Stimulated activated CD4-positive, alpha-beta T cell treated with anti-CD3 and anti-CD28 coated beads, TNF-alpha, amount 100 ng/mL, for 24 hours (primary cell): ENCODE results near the gene AKR1B1.
"Not testable (repeated sequence)": the region's sequence is repeated elsewhere in the genome, so short reads cannot be mapped to it uniquely, and the experiment has no call there.

ENCODE experiments used
- DNase-seq, 3 experiments: peaks; one replicate each; pipeline ENCODE4 v3.0.0-alpha.2; 2020; ENCODE audit warnings: low read depth in 3 of 3

AKR1B1 gene

GRCh38 chr7:134458806-134459698, at the start of gene AKR1B1:
Gene AKR1B1, minus strand, starts transcription at chr7:134459100. Its CDS starts 38 bp downstream, at chr7:134459062.
- peak; percentile 72 to 87 (median 75) for DNase-seq

GRCh38 chr7:134505856-134506255, 47.0 kb upstream of the AKR1B1 start:
- DNase-seq = no peak

- DNase-seq = no peak
These were observed 45.8 kb upstream of the AKR1B1 start for GRCh38 chr7:134504660-134505164.

DNA sequence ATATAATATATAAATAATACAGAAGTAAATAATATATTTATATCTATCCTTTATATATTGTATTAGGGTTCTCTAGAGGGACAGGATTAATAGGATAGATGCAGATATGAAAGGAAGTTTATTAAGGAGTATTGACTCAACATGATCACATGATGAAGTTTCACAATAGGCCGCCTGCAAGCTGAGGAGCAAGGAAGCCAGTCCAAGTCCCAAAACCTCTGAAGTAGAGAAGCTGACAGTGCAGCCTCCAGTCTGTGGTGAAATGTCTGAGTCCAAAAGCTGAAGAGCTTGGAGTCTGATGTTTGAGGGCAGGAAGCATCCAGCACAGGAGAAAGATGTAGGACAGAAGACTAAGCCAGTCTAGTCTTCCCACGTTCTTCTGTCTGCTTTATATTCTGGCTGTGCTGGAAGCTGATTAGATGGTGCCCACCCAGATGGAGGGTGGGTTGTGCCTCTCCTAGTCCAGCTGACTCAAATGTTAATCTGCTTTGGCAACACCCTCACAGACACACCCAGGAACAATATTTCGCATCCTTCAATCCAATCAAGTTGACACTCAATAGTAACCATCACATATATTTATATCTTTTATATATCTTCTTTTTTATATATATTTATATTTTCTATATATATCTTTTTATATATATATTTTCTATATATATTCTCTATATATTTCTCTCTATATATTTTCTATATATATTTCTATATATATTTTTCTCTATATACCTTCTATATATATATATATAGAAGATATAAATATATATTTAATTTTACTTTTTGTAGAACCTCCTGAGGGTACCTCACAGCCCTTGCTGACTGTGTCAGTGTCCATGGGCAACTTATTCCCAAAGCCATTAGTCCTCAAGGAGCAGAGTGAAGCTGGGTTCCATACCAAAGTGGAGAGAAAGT, 43.8 kb upstream of the AKR1B1 start:
- no peak for DNase-seq

DNA sequence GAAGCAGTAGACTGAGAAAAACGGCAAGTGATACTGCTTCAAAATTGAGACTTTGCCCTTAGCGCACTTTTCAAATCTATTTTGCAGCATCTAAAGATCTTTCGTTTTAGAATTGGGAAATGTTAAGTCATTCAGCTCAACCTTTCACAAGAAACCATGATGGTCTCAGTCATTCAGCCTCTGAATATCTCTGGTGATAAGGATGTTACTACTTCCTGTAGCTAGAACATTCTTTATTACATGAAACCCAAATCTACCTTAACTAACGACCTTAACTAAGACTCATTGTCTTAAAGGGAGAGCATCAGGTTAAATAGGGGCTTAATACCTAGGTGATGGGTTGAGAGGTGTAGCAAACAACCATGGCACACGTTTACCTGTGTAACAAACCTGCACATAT, 42.1 kb upstream of the AKR1B1 start:
- DNase-seq = no peak

DNA sequence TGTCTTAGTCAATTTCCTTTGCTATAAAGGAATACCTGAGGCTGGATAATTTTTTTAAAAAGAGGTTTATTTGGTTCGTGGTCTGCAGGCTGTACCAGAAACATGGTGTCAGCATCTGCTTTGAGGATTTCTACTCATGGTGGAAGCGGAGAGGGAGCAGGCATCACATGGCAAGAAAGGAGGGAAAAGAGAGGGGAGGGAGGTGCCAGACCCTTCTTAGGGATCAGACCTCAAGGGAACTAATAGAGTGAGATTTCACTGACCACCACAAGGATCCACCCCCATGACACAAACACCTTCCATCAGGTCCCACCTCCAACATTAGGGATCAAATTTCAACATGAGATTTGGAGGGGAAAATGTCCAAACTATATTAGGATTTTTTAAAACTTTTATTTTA, 41.5 kb upstream of the AKR1B1 start:
- no peak for DNase-seq

DNA sequence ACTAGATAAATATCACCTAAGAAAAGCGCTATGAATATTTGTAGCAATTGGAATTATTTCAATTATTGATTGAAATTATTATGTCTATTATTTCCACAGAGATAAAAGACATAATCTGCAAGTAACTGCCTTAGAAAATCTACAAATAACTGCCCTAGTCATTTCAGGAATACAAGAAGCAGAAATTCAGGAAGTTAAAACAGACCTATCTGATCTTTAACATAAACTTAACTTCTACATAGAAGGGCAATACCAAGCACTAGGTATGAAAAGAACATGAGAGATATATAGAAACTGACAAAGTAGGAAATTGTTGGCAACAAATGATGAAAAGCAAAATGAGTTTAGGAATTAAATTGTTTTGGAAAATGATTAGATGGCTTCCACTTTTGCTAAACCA, 36.6 kb upstream of the AKR1B1 start:
- DNase-seq = no peak

GRCh38 chr7:134493091-134493490, 34.2 kb upstream of the AKR1B1 start:
- DNase-seq = no peak

GRCh38 chr7:134487721-134488120, 28.8 kb upstream of the AKR1B1 start:
- DNase-seq = not testable (repeated sequence)

DNA sequence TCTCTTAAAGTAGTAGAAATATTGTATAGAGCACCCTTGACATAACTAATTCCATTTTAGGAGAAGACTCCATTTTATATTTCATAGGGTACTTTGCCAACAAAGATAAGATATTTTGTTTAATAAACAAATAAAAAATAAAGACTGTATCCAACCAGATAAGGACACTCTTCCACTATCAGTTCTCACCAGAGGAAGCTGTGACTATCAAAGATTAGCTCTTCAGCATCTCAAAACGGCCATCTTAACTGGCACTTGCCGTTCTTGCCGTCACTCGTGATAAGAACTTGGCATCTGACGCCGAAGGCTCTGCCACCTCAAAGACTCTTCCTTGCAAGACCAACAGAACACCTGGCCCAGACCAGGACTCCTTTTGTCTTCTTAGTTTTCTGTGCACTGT, 26.3 kb upstream of the AKR1B1 start:
- no peak for DNase-seq

DNA sequence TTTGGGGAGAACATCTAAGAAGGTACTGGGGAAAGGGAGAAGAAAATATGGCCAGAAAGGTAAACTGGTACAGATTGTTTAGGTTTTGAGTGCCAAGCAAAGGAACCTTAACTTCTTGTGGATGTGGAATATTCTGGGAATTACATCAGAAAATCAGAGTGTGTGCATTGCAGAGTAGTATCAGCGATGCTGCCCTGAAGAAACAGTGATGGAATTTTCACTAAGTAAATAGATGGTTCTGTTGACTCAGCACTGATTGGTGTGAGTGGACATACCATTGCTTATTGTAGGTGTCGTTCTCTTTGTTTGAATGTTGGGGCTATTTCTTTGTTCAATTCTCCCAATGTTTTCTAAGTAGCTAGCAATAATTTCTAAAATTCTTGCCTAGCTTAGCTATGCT, 24.4 kb upstream of the AKR1B1 start:
- DNase-seq = no peak

DNA sequence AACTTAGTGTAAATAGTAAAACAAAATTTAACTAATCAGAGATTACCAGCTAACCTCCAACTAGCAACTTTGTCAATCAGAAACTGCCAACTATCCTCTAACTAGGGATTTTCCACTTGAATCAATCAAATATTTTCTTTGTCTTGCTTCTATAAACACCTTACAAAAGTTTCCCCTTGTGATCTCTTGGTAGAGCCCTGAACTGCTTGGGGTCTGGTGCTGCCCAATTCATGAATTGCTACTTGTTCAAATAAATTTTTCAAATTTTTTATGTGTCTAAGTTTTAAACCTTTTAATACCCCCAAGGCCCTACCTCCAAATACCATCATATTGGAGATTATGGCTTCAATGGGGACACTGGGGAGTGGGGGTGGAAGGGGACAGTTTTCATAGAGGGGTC, 24.0 kb upstream of the AKR1B1 start:
- DNase-seq = no peak

DNA sequence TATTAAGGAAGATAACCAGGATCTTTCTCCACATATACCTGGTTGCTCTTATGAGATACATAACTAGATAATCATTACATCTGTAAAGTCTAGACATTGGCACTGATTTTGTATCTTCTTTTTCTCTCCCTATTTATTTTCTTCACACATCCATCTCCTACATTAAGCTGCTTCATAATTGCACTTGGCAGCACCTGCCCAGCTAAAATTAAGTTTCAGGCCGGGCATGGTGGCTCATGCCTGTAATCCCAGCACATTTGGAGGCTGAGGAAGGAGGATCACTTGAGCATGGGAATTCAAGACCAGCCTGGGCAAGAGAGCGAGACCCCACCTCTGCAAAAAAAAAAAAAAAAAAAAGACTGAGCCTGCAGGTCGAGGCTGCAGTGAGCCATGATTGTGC, 22.3 kb upstream of the AKR1B1 start:
- no peak for DNase-seq

- no peak for DNase-seq
These were observed 21.8 kb upstream of the AKR1B1 start for GRCh38 chr7:134480730-134481129.

GRCh38 chr7:134480202-134480601, 21.3 kb upstream of the AKR1B1 start:
- no peak for DNase-seq

DNA sequence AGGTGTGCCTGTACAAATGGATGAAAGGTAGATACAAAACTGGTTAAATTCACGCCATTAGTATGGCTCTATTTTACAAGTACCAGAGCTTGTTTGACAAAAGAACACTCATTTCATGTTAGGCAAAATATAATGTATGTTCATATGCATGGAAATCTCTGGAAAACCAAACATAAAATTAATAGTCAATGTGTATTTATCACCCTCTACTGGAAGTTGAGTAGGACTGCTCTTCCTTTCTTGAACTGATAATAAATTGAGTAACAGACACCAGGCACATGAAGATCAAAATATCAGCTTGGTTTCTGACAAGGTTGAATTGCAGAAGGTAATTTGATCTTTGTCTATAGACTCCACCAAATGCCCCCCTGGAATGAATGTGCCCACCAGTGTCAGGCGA, 19.8 kb upstream of the AKR1B1 start:
- no peak for DNase-seq

DNA sequence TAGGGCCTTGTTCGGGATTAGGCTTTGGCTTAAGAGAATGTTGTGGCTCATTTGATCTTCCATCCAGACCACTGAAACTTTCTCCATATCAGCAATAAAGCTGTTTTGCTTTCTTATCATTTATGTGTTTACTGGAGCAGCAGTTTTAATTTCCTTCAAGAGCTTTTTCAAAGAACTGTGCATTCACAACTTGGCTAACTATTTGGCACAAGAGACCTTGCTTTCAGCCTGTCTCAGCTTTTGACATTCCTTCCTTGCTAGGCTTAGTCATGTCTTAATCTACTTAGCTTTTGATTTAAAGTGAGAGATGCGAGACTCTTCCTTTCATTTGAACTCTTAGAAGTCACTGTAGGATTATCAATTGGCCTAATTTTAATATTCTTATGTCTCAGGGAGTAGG, 19.1 kb upstream of the AKR1B1 start:
- DNase-seq = no peak

DNA sequence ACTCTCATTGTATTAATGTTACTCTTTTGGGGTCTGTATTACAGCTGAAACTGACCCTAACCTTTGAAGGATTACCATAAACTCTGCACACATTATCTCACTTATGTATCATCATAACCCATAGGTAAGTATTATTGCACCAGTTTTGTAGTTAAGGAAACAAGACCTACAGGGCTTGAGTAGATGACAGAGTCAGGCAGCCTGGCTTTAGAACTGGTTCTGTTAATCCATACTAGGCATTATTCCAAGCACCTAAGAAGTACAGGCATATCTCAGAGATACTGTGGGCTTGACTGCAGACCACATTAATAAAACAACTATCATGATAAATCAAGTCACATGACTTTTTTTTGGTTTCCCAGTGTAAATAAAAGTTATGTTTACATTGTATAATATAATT, 17.1 kb upstream of the AKR1B1 start:
- DNase-seq = no peak

DNA sequence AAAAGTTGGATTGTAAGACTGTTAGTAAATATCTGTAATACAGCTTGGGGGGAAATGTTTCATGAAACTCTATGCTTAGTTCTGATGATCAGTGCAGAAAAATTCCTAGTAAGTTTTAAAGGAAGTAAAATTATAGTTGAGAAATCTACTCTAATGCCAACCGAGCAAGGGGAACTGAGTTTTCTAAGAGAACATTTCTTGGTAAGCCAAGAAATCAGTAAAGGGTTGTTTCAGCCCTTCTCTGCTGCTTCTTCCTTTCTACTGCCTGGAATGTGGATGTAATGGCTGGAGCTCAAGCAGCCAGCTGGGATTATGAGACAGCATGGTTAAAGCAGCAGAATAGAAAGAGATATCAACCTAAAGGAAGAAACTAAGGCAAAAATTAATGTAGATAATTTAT, 15.9 kb upstream of the AKR1B1 start:
- no peak for DNase-seq

DNA sequence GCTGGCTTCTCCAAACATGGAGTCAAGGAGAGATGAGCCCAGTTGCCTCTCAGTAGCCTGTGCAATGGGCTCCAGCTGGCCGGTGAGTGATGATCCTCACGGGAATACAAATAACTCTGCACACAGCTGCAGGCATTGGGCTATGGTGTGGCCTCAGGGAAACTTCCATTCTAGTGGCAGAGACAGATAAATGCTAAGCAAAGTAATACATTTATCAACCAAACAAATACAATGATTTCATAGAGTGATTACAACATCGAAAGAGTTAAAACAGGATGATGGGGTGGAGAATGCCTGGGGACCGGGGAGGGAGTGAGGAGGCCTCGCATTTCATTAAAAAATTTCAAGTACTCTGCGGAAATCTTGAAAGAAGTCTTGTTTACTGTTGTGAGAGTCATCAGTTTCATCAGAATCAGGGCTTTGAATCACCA, 15.0 kb upstream of the AKR1B1 start:
- no peak for DNase-seq

GRCh38 chr7:134472572-134473244, 13.8 kb upstream of the AKR1B1 start:
- no peak for DNase-seq

DNA sequence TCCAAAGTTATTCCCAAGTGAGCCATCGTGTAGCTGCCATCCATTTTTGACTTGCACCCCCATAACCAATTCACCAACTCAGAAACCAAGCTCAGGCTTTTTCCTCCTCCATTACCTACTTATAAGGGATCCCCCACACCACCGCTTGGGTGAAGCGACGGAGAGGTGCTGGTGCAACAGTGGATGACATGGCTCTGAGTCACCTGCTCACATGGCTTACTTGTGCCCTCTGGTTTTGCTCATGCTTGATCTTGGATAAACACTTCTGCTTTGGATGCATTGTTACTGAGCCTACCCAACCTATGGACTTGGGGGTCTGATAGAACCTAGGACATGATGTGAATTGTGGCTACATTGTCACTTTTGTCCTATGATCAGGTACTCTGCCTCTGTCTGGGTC, 12.0 kb upstream of the AKR1B1 start:
- no peak for DNase-seq
